IMR-90 (cell line): ENCODE measurements around the gene KDSR. TPM values are rescaled to one million over a fixed set of nuclear protein-coding genes. Genes with fewer than 3 reads are reported as not detected.

Experiments used
- ATAC-seq: fragments of 200-7000 bp; cut with Tn5 transposase; 2 replicates; pipeline ENCODE4 v1.9.1; 2020; ENCODE audit warnings: low read depth, mild to moderate bottlenecking, moderate library complexity
- BruUV-seq: library from RNA; stranded (reverse); fragments of 400-500 nt; replicated peaks from 2 replicates; lab custom pipeline; 2021; lab: Mats Ljungman, UMichigan
- CTCF ChIA-PET: fragments of 300-600 bp; formaldehyde crosslinking; extraction: SDS; loops from one replicate; lab custom pipeline; 2021; ENCODE audit warnings: antibody characterized with exemption; lab: Yijun Ruan, JAX
- POLR2A ChIA-PET: fragments of 300-600 bp; sonication (Branson Sonifier 250); formaldehyde crosslinking; loops from one replicate; lab custom pipeline; 2022; ENCODE audit warnings: antibody characterized with exemption; ENCODE audit not compliant: unreplicated experiment; lab: Charles Lee
- DNase-seq: peaks from one replicate; pipeline ENCODE4 v3.0.0; 2013
- H2AFZ ChIP-seq: replicated peaks from 2 replicates; pipeline ENCODE3; 2013; ENCODE audit warnings: low read length, mild to moderate bottlenecking; ENCODE audit not compliant: poor library complexity
- H2AK5ac ChIP-seq: 2 replicates; pipeline ENCODE4 v1.6.1; 2013; ENCODE audit warnings: low read depth, low read length, inconsistent platforms
- H2AK9ac ChIP-seq: replicated peaks from 2 replicates; pipeline ENCODE3; 2013; ENCODE audit warnings: mild to moderate bottlenecking, low read depth, low read length, moderate library complexity; ENCODE audit not compliant: poor library complexity
- H2BK120ac ChIP-seq: 2 replicates; pipeline ENCODE4 v1.6.1; 2013; ENCODE audit warnings: low read depth, low read length, inconsistent platforms
- H2BK15ac ChIP-seq: 3 replicates; pipeline ENCODE4 v1.6.1; 2013; ENCODE audit warnings: low read depth, low read length, inconsistent platforms
- H2BK20ac ChIP-seq: 2 replicates; pipeline ENCODE4 v1.6.1; 2013; ENCODE audit warnings: low read depth, mild to moderate bottlenecking, inconsistent platforms, low read length, moderate library complexity
- H2BK5ac ChIP-seq: 2 replicates; pipeline ENCODE4 v1.6.1; 2013; ENCODE audit warnings: mild to moderate bottlenecking, low read depth, low read length, inconsistent platforms; ENCODE audit not compliant: poor library complexity, severe bottlenecking
- H3K14ac ChIP-seq: replicated peaks from 2 replicates; pipeline ENCODE4 v1.6.1; 2013; ENCODE audit warnings: low read depth, low read length, inconsistent platforms
- H3K18ac ChIP-seq: 2 replicates; pipeline ENCODE4 v1.6.1; 2013; ENCODE audit warnings: low read depth, low read length, control low read depth
- H3K23ac ChIP-seq: 2 replicates; pipeline ENCODE4 v1.6.1; 2013; ENCODE audit warnings: low read depth, low read length, inconsistent platforms
- H3K27ac ChIP-seq: 2 replicates; pipeline ENCODE4 v1.5.1; 2013; ENCODE audit warnings: mild to moderate bottlenecking, control low read depth, low read length; ENCODE audit not compliant: insufficient read depth
- H3K27me3 ChIP-seq: 2 replicates; pipeline ENCODE4 v1.6.1; 2013; ENCODE audit warnings: low read length; ENCODE audit not compliant: control insufficient read depth, insufficient read depth
- H3K36me3 ChIP-seq: 2 replicates; pipeline ENCODE4 v1.6.1; 2013; ENCODE audit warnings: low read length, mixed read lengths; ENCODE audit not compliant: control insufficient read depth, insufficient read depth
- H3K4ac ChIP-seq: 2 replicates; pipeline ENCODE4 v1.6.1; 2013; ENCODE audit warnings: low read depth, low read length, inconsistent platforms
- H3K4me1 ChIP-seq: 2 replicates; pipeline ENCODE4 v1.6.1; 2013; ENCODE audit warnings: low read length, mixed read lengths; ENCODE audit not compliant: control insufficient read depth, insufficient read depth
- H3K4me2 ChIP-seq: 2 replicates; pipeline ENCODE4 v1.6.1; 2013; ENCODE audit warnings: low read depth, mild to moderate bottlenecking, control low read depth, low read length, moderate library complexity
- H3K4me3 ChIP-seq: 2 replicates; pipeline ENCODE4 v1.5.1; 2013; ENCODE audit warnings: low read depth, mild to moderate bottlenecking, control low read depth, low read length, moderate library complexity; ENCODE audit not compliant: insufficient read depth
- H3K56ac ChIP-seq: 2 replicates; pipeline ENCODE4 v1.6.1; 2013; ENCODE audit warnings: low read length, inconsistent platforms; ENCODE audit not compliant: insufficient read depth; ENCODE audit errors: extremely low read depth
- H3K79me1 ChIP-seq, 2 experiments: 2 replicates each; pipeline ENCODE4 v1.6.1; 2013; ENCODE audit warnings: low read length in 2 of 2, inconsistent platforms in 1 of 2, low read depth in 1 of 2
- H3K9ac ChIP-seq: 2 replicates; pipeline ENCODE4 v1.6.1; 2013; ENCODE audit warnings: low read depth, low read length, control low read depth
- H3K9me1 ChIP-seq: 2 replicates; pipeline ENCODE4 v1.6.1; 2013; ENCODE audit warnings: low read length, inconsistent platforms; ENCODE audit not compliant: insufficient read depth
- H3K9me3 ChIP-seq: 2 replicates; pipeline ENCODE4 v1.6.1; 2013; ENCODE audit warnings: low read length; ENCODE audit not compliant: control insufficient read depth, insufficient read depth
- H4K20me1 ChIP-seq: 2 replicates; pipeline ENCODE4 v1.6.1; 2013; ENCODE audit warnings: low read length, inconsistent platforms; ENCODE audit not compliant: insufficient read depth
- H4K5ac ChIP-seq: 2 replicates; pipeline ENCODE4 v1.6.1; 2013; ENCODE audit warnings: mild to moderate bottlenecking, low read depth, low read length, control low read depth
- H4K8ac ChIP-seq, 2 experiments: 2 replicates each; pipeline ENCODE4 v1.6.1; 2013; ENCODE audit warnings: low read depth in 2 of 2, low read length in 2 of 2, control low read depth in 1 of 2, inconsistent platforms in 1 of 2
- H4K91ac ChIP-seq: 2 replicates; pipeline ENCODE4 v1.6.1; 2013; ENCODE audit warnings: low read depth, low read length, inconsistent platforms; ENCODE audit not compliant: insufficient read depth
- BHLHE40 ChIP-seq: fragments of 150-350 bp; IDR thresholded peaks from 2 replicates; pipeline ENCODE4 v1.6.1; 2016; ENCODE audit warnings: mild to moderate bottlenecking, low read depth, low read length
- CEBPB ChIP-seq: IDR thresholded peaks from 2 replicates; pipeline ENCODE4 v1.6.1; 2012; ENCODE audit warnings: low read depth, low read length, improper control_type of control experiment
- CHD1 ChIP-seq: IDR thresholded peaks from 2 replicates; pipeline ENCODE4 v1.6.1; 2012; ENCODE audit warnings: low read depth, low read length, improper control_type of control experiment
- CTCF ChIP-seq: conservative IDR thresholded peaks from 2 replicates; pipeline ENCODE4 v1.5.1; 2012; ENCODE audit warnings: mild to moderate bottlenecking, low read depth, low read length, improper control_type of control experiment
- MAFK ChIP-seq: IDR thresholded peaks from 2 replicates; pipeline ENCODE4 v1.6.1; 2012; ENCODE audit warnings: low read depth, low read length, improper control_type of control experiment
- MAZ ChIP-seq: IDR thresholded peaks from 2 replicates; pipeline ENCODE4 v1.6.1; 2012; ENCODE audit warnings: low read depth, mild to moderate bottlenecking, low read length, improper control_type of control experiment, moderate library complexity, borderline replicate concordance
- MXI1 ChIP-seq: IDR thresholded peaks from 2 replicates; pipeline ENCODE4 v1.6.1; 2012; ENCODE audit warnings: low read depth, mild to moderate bottlenecking, low read length, moderate library complexity, borderline replicate concordance
- NFE2L2 ChIP-seq: fragments of 150-350 bp; IDR thresholded peaks from 2 replicates; pipeline ENCODE4 v1.6.1; 2016; ENCODE audit warnings: low read depth, mild to moderate bottlenecking, low read length
- POLR2A ChIP-seq: IDR thresholded peaks from 2 replicates; pipeline ENCODE4 v1.6.1; 2012; ENCODE audit warnings: mild to moderate bottlenecking, low read depth, low read length
- RAD21 ChIP-seq: IDR thresholded peaks from 2 replicates; pipeline ENCODE4 v1.6.1; 2012; ENCODE audit warnings: low read length, improper control_type of control experiment
- RCOR1 ChIP-seq: IDR thresholded peaks from 2 replicates; pipeline ENCODE4 v1.6.1; 2012; ENCODE audit warnings: mild to moderate bottlenecking, low read length, improper control_type of control experiment; ENCODE audit not compliant: insufficient replicate concordance
- RFX5 ChIP-seq: IDR thresholded peaks from 2 replicates; pipeline ENCODE4 v1.8.0; 2012; ENCODE audit warnings: low read depth, mild to moderate bottlenecking, low read length, moderate library complexity
- SMC3 ChIP-seq: fragments of 150-350 bp; IDR thresholded peaks from 2 replicates; pipeline ENCODE4 v1.6.1; 2016; ENCODE audit warnings: low read depth, mild to moderate bottlenecking, antibody characterized with exemption, low read length, moderate library complexity
- USF2 ChIP-seq: fragments of 150-350 bp; IDR thresholded peaks from 2 replicates; pipeline ENCODE4 v1.6.1; 2017; ENCODE audit warnings: mild to moderate bottlenecking, antibody characterized with exemption, low read length, low read depth
- WGBS, 2 experiments: methylation state at CpG; one replicate each; pipeline versions ENCODE4 v1.1.5 to v1.1.7; 2013; ENCODE audit warnings: missing lambda C conversion rate in 2 of 2; ENCODE audit not compliant: insufficient read length in 1 of 2; ENCODE audit errors: extremely low coverage in 2 of 2; 5-methylcytosine and 5-hydroxymethylcytosine counted together
- dilution Hi-C: fragments of 300-500 bp; cut with HindIII; formaldehyde crosslinking; loops from one replicate; pipeline ENCODE4 v1.14.3; 2018; ENCODE audit warnings: low sequenced_read_pairs; ENCODE audit not compliant: unreplicated experiment
- in situ Hi-C: fragments of 300-500 bp; cut with MboI; formaldehyde crosslinking; loops from 3 replicates; pipeline ENCODE4 v1.14.3; 2019; ENCODE audit warnings: low sequenced_read_pairs, inconsistent platforms, mixed read lengths
- intact Hi-C: fragments of 100-400 bp; cut with micrococcal nuclease; formaldehyde crosslinking; loops from 2 replicates; pipeline ENCODE4 v1.10.0; 2022
- polyA plus RNA-seq, 3 experiments: library from polyadenylated mRNA; depleted of rRNA; stranded (reverse); fragments of >200 nt; gene quantifications; 2 replicates each; pipeline ENCODE4 v1.2.3, GENCODE V29; 2012; ENCODE audit warnings: low replicate concordance in 1 of 3
- total RNA-seq: library from RNA; depleted of rRNA; stranded (reverse); fragments of >200 nt; gene quantifications from 2 replicates; pipeline ENCODE4 v1.2.3, GENCODE V29; 2012
- TF ChIP-seq, protein P1 (sequence below): fragments of 150-350 bp; IDR thresholded peaks from 2 replicates; pipeline ENCODE4 v1.6.1; 2016; ENCODE audit warnings: low read depth, mild to moderate bottlenecking, low read length, moderate library complexity, borderline replicate concordance

KDSR gene
- total and polyA plus RNA-seq, 2 of the 4 experiments (the other 2 are of a cell fraction): 21.5 to 21.9 TPM

GRCh38 chr18:63297687-63298399 is 69.2 kb downstream of the KDSR start:
- in situ Hi-C loops (no loop called here), intact Hi-C loops (no loop called here), dilution Hi-C loops (no loop called here)
- no peak overlapping the region for H2BK20ac ChIP-seq
- H2AFZ ChIP-seq: no peak overlapping the region
- H3K4me3 ChIP-seq: no peak overlapping the region
- DNase-seq (no peak), ATAC-seq (no peak)
- no peak overlapping the region for H3K14ac ChIP-seq
- no peaks in the 10 kb centered on the region for H3K79me1 ChIP-seq
- WGBS, 2 experiments: 46% methylated on average over 10 of the region's 16 CpGs; no CpG with 5 or more reads in 1 of the 2 experiments
- H4K5ac ChIP-seq: no peak overlapping the region
- H3K9ac ChIP-seq: no peak overlapping the region
- H4K91ac ChIP-seq: no peak overlapping the region
- ChIA-PET POLR2A (no interaction called here), CTCF (interaction anchor here (1.2 kb wide), 1 partner anchor 176 kb away, joined by 3 read pairs; no protein-coding TSS in a partner anchor)
- H2AK9ac ChIP-seq: no peak overlapping the region
- H3K9me3 ChIP-seq: no peaks in the 10 kb centered on the region
- H3K56ac ChIP-seq: no peak overlapping the region
- H2BK15ac ChIP-seq: no peak overlapping the region
- peaks cover 2% of the 10 kb centered on the region; the same call in 1 of the 2 replicates for H3K27me3 ChIP-seq
- no peak overlapping the region for H3K27ac ChIP-seq
- no peak overlapping the region for H2BK5ac ChIP-seq
- H3K36me3 ChIP-seq: no peaks in the 10 kb centered on the region
- no peaks in the 10 kb centered on the region for H4K20me1 ChIP-seq
- no peak overlapping the region for H3K4me2 ChIP-seq
- H2AK5ac ChIP-seq: no peak overlapping the region
- H3K4ac ChIP-seq: no peak overlapping the region
- no TSS peak for BruUV-seq
- no peak overlapping the region for H3K23ac ChIP-seq
- no peaks in the 10 kb centered on the region; the same call in 1 of the 2 replicates for H3K4me1 ChIP-seq
- H3K18ac ChIP-seq: no peak overlapping the region
- no peak overlapping the region for H2BK120ac ChIP-seq
- no peaks in the 10 kb centered on the region; the same call in 1 of the 2 replicates for H3K9me1 ChIP-seq
- no peak overlapping the region for H4K8ac ChIP-seq
- TF ChIP-seq, protein P1, sequence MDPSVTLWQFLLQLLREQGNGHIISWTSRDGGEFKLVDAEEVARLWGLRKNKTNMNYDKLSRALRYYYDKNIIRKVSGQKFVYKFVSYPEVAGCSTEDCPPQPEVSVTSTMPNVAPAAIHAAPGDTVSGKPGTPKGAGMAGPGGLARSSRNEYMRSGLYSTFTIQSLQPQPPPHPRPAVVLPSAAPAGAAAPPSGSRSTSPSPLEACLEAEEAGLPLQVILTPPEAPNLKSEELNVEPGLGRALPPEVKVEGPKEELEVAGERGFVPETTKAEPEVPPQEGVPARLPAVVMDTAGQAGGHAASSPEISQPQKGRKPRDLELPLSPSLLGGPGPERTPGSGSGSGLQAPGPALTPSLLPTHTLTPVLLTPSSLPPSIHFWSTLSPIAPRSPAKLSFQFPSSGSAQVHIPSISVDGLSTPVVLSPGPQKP: no peak
- TF ChIP-seq NFE2L2: no peak
- no peak for TF ChIP-seq MAZ
- TF ChIP-seq RFX5: no peak
- no peak for TF ChIP-seq MXI1
- no peak for TF ChIP-seq BHLHE40
- TF ChIP-seq USF2: no peak
- TF ChIP-seq RAD21: no peak
- no peak for TF ChIP-seq MAFK
- TF ChIP-seq CHD1: no peak
- TF ChIP-seq POLR2A: no peak
- no peak for TF ChIP-seq CTCF
- no peak for TF ChIP-seq CEBPB
- no peak for TF ChIP-seq RCOR1
- no peak for TF ChIP-seq SMC3
